Cardiac muscle cell (in vitro differentiated cells and primary cell): ENCODE results near the gene ISLR. TPM values are rescaled to one million over a fixed set of nuclear protein-coding genes. Genes with fewer than 3 reads are reported as not detected.

Experiments
- DNase-seq, 2 donors: peaks; one replicate each; pipeline versions ENCODE4 v3.0.0 to v3.0.0-alpha.2; 2010 to 2017; ENCODE audit warnings: low read depth in 1 of 2, low spot score in 1 of 2
- H3K27ac ChIP-seq: fragments of 200-600 bp; sonication (generic); 2 replicates; pipeline ENCODE4 v1.5.1; 2016
- H3K27me3 ChIP-seq: fragments of 200-600 bp; sonication (generic); 2 replicates; pipeline ENCODE4 v1.6.0; 2016; ENCODE audit warnings: control low read depth
- H3K36me3 ChIP-seq: fragments of 200-600 bp; sonication (generic); 2 replicates; pipeline ENCODE4 v1.5.1; 2016; ENCODE audit warnings: control low read depth
- H3K4me1 ChIP-seq: fragments of 200-600 bp; sonication (generic); 2 replicates; pipeline ENCODE4 v1.8.1; 2017; ENCODE audit warnings: low read depth, mild to moderate bottlenecking, mixed run types
- H3K4me3 ChIP-seq: fragments of 200-600 bp; sonication (generic); 2 replicates; pipeline ENCODE4 v1.5.1; 2016; ENCODE audit warnings: mild to moderate bottlenecking
- H3K9me3 ChIP-seq: fragments of 200-600 bp; sonication (generic); 2 replicates; pipeline ENCODE4 v1.5.1; 2017; ENCODE audit warnings: low read depth, mild to moderate bottlenecking, control low read depth
- CTCF ChIP-seq: IDR thresholded peaks from 2 replicates; pipeline ENCODE4 v1.5.1; 2012; ENCODE audit warnings: low read depth, mild to moderate bottlenecking, low read length
- polyA plus RNA-seq: library from polyadenylated mRNA; unstranded; fragments of >200 nt; fragmentation: Nextera tagmentation; extraction: Ambion mirVana; gene quantifications from 2 replicates; pipeline ENCODE4 v1.2.1, GENCODE V29; 2016
- total RNA-seq: library from RNA; depleted of rRNA; stranded (reverse); fragments of >200 nt; gene quantifications from 2 replicates; pipeline ENCODE4 v1.2.3, GENCODE V29; 2016

Gene ISLR
- total RNA-seq (1.6 and 4.1 TPM in 2 replicates), polyA plus RNA-seq (0.25 and 0.44 TPM in 2 replicates)

- peak in 1 of 2 donors; percentile 91 for DNase-seq
- no peak for TF ChIP-seq CTCF
- Histone ChIP-seq H3K4me3 (no peak within 1 kb of the TSS), H3K27ac (no peak within 1 kb of the TSS), H3K4me1 (peaks cover 18% of the 10 kb centered on the region), H3K36me3 (no peaks in the 10 kb centered on the region), H3K27me3 (no peaks in the 10 kb centered on the region), H3K9me3 (no peaks in the 10 kb centered on the region)
Measured at GRCh38 chr15:74173380-74174218, at the start of gene ISLR. Gene ISLR (plus strand): TSS chr15:74173710. CDS start chr15:74174859, 1,149 bp downstream.

- no peak for DNase-seq
- TF ChIP-seq CTCF, result no peak
- no peaks in the 10 kb centered on the region for H3K4me1 ChIP-seq
- H3K4me3 ChIP-seq, result no peak overlapping the region
- no peaks in the 10 kb centered on the region for H3K36me3 ChIP-seq
- H3K27ac ChIP-seq, result no peak overlapping the region
- H3K27me3 ChIP-seq, result peaks cover 40% of the 10 kb centered on the region
- no peaks in the 10 kb centered on the region for H3K9me3 ChIP-seq
Measured at GRCh38 chr15:74124196-74124595, 49.3 kb upstream of the ISLR start.

GRCh38 chr15:74124759-74125158 lies 48.8 kb upstream of the ISLR start:
- peaks cover 45% of the 10 kb centered on the region for H3K27me3 ChIP-seq

GRCh38 chr15:74127255-74127953 lies 46.1 kb upstream of the ISLR start:
- peak; percentile 92 to 93 for DNase-seq
- Histone ChIP-seq H3K27me3 (peaks cover 72% of the 10 kb centered on the region), H3K9me3 (no peaks in the 10 kb centered on the region), H3K36me3 (no peaks in the 10 kb centered on the region), H3K27ac (no peak overlapping the region), H3K4me1 (peaks cover 6% of the 10 kb centered on the region), H3K4me3 (peak overlapping the region; percentile 34)
- peak; percentile 93 for TF ChIP-seq CTCF

More at GRCh38 chr15:74124759-74125158, 48.8 kb upstream of the ISLR start:
- Histone ChIP-seq H3K4me1 (peaks cover 2% of the 10 kb centered on the region), H3K27ac (no peak overlapping the region), H3K4me3 (no peak overlapping the region), H3K36me3 (no peaks in the 10 kb centered on the region), H3K9me3 (no peaks in the 10 kb centered on the region)
- TF ChIP-seq CTCF, result no peak
- no peak for DNase-seq

GRCh38 chr15:74127954-74128784 lies 45.3 kb upstream of the ISLR start:
- Histone ChIP-seq H3K27me3 (peaks cover 79% of the 10 kb centered on the region), H3K36me3 (no peaks in the 10 kb centered on the region), H3K4me1 (peaks cover 6% of the 10 kb centered on the region), H3K27ac (no peak overlapping the region), H3K9me3 (no peaks in the 10 kb centered on the region), H3K4me3 (peak overlapping the region; percentile 34)
- TF ChIP-seq CTCF, result no peak
- peak in 1 of 2 donors; percentile 53 for DNase-seq
